HG03097 (cell line): ENCODE measurements around the gene WAS.
"Not testable (repeated sequence)": the region's sequence is repeated elsewhere in the genome, so short reads cannot be mapped to it uniquely, and the experiment has no call there.

Experiments
- ATAC-seq: cut with Tn5 transposase; IDR thresholded peaks from one replicate; pipeline ENCODE4 v1.9.1; 2021; ENCODE audit not compliant: unreplicated experiment, low FRiP score

Gene WAS

GRCh38 chrX:48684134-48684533, 535 bp downstream of the WAS start:
- no peak for ATAC-seq

DNA sequence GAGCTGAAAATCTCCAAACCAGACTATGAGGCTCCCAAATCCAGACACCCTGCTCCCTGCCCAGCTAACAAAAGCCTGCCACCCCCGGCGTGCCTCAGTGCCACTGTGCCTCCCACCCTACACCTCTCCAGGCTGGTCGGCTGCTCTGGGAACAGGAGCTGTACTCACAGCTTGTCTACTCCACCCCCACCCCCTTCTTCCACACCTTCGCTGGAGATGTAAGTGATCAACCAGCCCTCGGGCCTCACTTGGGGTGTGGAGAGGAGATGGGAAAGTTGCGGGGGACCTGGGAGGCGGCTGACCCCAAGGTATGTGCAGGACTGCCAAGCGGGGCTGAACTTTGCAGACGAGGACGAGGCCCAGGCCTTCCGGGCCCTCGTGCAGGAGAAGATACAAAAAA, 1.8 kb downstream of the WAS start:
- ATAC-seq: no peak

GRCh38 chrX:48688531-48689150, 5.0 kb downstream of the WAS start:
- ATAC-seq: no peak

GRCh38 chrX:48689208-48689920, 5.8 kb downstream of the WAS start:
- no peak for ATAC-seq

DNA sequence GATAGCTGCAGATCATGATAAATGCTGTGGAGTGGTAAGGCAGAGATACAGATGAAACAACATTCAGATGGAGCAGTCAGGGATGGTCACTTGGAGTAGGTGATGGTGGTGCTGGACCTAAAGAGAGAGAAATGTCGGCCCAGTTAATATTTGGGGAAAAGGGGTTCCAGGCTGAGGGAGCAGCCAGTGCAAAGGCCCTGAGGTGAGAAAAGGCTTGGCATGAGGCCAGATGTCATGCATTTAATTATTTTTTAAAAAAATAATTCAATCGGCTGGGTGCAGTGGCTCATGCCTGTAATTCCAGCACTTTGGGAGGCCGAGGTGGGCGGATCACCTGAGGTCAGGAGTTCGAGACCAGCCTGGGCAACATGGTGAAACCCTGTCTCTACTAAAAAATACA, 8.1 kb downstream of the WAS start:
- ATAC-seq: not testable (repeated sequence)

DNA sequence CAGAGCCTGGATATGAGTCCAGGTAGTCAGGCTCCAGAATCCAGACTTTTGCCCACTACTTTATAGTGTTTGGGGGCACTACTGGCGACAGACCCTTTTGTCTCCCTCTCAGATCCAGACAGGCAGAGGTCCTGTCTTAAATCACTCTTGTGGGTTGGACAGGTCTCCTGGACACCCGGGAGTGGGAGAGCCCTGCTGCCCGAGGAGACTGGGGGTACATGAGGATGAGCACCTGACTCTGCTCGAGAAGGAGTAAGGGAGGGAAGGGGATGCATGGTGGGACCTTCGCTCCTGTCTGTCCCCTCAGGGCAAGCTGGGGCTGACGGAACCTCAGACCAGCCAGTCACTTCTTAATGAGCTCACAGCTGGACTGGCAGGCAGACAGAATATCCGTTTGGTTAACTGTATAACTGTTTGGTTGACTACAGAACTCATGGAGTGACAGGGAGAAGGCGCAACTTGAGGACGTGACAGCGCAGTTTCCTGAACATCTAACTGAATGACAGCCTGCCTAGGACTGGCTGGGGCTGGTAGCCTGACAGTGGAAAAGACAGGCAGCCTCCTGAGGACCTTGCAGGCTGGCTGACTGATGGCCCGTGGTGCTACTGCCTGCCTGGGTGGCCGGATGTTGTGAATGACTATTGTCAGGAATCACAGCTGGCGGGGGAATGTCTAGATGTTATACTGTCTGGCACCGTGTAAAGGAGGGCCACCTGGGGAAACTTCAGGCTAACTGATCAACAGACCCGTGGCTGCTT, 11.4 kb downstream of the WAS start:
- ATAC-seq: no peak

DNA sequence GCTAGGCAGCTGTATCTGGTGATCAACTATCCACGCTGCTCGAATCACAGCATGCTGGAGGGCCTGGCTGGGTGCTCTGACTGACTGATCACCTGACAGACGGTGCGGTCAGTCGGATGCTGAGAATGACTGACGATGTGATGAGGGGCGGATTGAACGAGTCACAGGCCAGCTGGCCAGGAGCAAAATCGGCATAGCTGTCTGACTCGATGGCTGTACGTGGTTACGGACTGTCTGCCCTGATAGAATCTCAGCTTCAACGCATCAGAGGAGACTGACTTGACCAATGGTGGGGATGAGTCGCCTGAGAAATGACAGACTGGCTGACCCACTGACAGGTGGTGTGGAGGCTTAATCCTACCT, 11.9 kb downstream of the WAS start:
- no peak for ATAC-seq

- ATAC-seq: no peak
Measured at GRCh38 chrX:48695925-48696300, 12.3 kb downstream of the WAS start.

DNA sequence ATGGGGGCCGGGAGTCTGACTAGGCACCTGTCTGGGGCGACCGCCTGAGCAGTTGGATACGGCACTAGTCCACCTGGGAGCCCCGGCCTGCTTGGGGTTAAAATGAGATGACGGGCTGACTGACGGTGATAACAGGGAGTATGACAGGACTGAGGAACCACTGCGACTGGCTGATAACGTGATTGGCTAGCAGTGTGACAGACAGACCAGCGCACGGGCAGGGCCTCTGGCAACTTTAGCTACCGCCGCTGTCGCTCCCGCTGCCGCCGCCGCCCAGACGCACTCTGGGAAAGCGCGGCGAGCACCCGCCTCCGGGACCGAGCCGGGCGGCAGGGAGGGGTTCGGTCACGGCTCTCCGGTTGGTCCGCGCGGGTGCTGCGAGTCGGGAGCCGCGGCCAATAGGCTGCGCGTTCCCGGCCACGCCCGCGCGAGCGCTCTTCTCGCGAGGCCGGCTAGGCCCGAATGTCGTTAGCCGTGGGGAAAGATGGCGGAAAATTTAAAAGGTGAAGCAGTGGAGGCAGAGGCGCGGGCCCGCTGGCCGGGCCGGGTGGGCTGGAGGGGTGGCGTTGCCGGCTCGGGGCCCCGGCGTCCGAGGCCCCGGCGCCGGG, 12.8 kb downstream of the WAS start, which contains the start of gene SUV39H1:
Gene SUV39H1 (plus strand): TSS at position 434 of the 608 bp plus-strand sequence. CDS start 51 bp downstream, at position 485.
- ATAC-seq: peak; percentile 77

GRCh38 chrX:48696909-48697727, 13.5 kb downstream of the WAS start:
- ATAC-seq: no peak

DNA sequence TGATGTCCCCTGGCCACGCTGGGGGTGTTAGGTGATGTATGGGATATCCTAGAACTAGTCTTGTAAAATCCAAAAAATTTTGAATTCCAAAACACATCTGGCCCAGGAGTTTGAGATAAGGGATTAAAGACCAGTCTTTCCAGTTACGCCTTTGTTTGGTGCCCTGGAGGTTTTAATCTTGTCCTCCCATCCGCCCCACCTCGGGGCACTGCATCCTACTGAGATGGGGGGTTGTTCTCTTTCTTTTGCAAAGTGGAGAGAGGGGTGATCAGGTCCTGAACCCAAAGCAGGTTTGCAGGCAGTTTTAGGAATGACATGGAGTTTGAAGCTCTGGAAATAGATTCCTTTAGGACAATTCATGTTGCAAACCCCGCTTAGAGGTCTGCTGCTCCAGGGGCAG, 14.7 kb downstream of the WAS start:
- no peak for ATAC-seq

- no peak for ATAC-seq
Measured at GRCh38 chrX:48700246-48700645, 16.6 kb downstream of the WAS start.

DNA sequence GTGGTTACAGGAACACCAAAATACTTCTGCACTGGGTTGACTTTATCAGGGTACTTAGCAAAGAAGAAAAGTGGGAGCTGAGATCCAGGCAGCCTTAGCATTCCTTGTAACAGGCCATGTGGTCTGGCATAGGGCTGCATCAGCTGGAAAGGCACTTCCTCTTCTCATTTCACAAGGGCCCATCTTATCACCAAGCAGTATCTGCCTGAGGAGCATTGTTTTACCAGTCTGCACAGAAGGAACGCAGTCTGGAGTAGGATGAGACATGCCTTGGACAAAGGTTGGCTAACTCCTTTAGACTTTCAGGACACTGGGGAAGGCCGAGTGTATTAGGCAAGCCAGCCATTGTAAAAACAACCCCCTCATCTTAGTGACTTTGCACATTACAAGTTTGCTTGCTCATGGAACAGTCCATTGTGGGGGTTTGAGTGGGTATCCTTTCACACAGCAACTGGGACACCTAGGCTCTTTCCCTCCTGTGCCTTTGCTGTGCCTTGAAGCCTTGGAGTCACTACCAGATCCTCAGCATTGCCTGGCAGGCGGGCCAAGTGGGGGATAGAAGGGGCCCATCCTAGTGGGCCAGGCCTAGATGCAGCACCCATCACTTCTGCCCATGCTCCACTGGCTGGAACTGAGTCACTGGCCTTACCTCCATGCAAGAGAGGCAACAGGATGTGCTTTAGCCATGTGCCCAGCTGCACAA, 17.5 kb downstream of the WAS start:
- ATAC-seq: no peak

DNA sequence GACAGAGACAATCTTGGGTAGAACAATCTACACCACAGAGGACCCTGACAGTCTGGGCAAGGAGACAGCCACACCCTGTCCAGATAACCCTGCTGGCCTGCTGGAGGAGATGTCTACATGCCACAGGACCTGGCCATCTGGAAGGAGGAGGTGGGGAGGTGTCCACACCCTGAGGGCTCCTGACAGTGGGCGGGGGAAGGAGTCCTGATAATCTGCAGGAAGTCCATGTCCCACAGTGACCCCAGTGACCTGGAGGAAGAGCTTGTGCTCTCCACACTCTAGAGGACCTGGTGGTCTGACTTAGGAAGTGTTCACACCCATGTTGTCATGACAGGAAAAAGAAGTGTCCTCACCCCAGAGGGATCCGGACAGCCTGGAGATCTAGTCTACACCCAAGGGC, 18.4 kb downstream of the WAS start:
- ATAC-seq: no peak

- no peak for ATAC-seq
Measured at GRCh38 chrX:48702716-48703115, 19.1 kb downstream of the WAS start.

DNA sequence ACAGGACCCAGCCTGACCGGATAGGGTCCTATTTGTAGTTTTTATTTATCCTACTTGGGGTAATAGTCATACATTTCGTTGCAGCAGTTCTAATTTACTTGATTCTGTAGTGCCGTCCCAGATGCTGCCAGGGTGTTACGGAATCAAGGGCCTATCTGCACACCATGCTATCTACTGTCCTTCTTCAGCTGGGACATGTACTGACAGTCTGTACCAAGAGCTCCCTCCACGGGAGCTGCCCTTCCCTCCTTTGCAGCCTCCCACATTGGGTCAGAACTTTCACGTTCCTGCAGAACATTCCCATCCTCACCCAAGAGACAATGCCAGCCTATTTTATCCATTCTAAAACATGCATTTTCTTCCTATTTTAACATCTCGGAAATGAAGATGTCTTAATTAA, 19.6 kb downstream of the WAS start:
- no peak for ATAC-seq

- ATAC-seq: no peak
Measured at GRCh38 chrX:48703642-48704481, 20.3 kb downstream of the WAS start.

DNA sequence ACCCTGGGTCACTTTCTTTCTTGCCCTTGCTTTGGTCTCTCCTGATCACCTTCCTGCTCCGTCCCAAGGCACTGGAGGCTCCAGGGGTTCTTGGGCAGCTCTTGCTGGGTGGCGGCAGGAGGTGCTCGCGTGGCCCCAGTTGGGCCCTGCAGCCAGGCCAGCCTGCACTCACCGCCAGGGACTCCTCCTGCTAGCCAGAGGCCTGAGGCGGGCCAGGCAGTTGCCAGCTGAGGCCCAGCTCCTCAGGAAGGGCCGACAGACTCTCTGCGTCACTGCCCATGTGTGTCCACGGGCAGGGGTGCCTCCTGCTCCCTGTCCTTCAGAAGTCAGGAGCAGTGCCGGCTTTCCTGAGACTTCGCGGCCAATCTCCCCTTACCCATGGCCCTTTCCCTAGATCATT, 22.3 kb downstream of the WAS start:
- ATAC-seq: no peak

DNA sequence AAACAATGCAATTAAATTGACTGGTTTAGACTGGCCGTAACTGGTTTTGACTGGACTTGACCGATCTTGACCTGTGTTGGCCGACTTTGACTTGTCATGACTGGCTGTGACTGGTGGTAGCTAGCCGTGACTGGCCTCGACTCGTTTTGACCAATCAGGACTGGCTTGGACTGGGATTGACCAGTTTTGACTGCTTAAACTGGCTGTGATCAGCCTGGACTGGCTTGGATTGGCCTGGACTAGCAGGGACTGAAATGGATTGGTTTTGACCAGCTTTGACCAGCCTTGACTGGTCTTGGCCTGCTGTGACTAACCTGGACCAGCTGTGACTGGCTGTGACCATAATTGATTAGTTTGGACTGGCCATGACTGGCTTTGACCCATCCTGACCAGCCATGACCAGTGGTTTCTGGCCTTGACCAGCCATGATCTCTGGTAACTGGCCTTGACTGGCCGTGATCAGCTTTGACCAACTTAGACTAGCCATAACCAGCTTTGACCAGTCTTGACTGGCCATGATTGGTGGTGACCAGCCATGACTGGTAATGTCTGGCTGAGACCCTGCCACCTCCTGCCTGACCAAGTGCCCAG, 26.0 kb downstream of the WAS start:
- ATAC-seq: no peak
